K562 (cell line): ENCODE measurements around the gene CEP350. TPM values are rescaled to one million over a fixed set of nuclear protein-coding genes. Genes with fewer than 3 reads are reported as not detected.

Source experiments
- FIP1L1 ChIP-seq: fragments of 200-400 bp; formaldehyde crosslinking; IDR thresholded peaks from 2 replicates; pipeline ENCODE4 v1.6.1; 2018; ENCODE audit warnings: mild to moderate bottlenecking, low read depth, low read length; ENCODE audit not compliant: poor library complexity, severe bottlenecking
- HNRNPH1 ChIP-seq: fragments of 200-400 bp; formaldehyde crosslinking; optimal IDR thresholded peaks from 2 replicates; pipeline ENCODE3; 2017; ENCODE audit warnings: low read depth, mild to moderate bottlenecking, low read length, moderate library complexity
- MBD1 ChIP-seq: fragments of 250-450 bp; sonication (Bioruptor Pico); IDR thresholded peaks from 2 replicates; pipeline ENCODE4 v1.8.0; 2022; ENCODE audit warnings: inconsistent platforms
- TRIM25 ChIP-seq: fragments of 450-650 bp; IDR thresholded peaks from 2 replicates; pipeline ENCODE4 v1.7.0; 2016; ENCODE audit warnings: borderline replicate concordance
- ZBTB8A ChIP-seq: fragments of 450-650 bp; IDR thresholded peaks from 2 replicates; pipeline ENCODE4 v1.6.1; 2018; ENCODE audit warnings: mild to moderate bottlenecking, moderate library complexity; ENCODE audit not compliant: partially characterized antibody
- polyA plus RNA-seq, 8 experiments: library from polyadenylated mRNA; depleted of rRNA in 4 of 8; stranded (reverse) in 5 of 8; unstranded in 3 of 8; fragments of >200 nt; fragmentation: Nextera tagmentation in 2 of 8; fragmentation: Illumina TruSeq in 1 of 8; extraction: Ambion mirVana in 2 of 8; extraction: Trizol in 1 of 8; gene quantifications; 2 replicates each; pipeline versions ENCODE4 v1.2.1 to v1.2.3, GENCODE V29; 2011 to 2014; ENCODE audit warnings: inconsistent platforms in 1 of 8, missing spikeins in 1 of 8
- total RNA-seq, 7 experiments: library from RNA; depleted of rRNA in 6 of 7; stranded (reverse); fragments of >200 nt in 6 of 7; fragmentation: Illumina TruSeq in 2 of 7; extraction: Trizol in 2 of 7; gene quantifications; 2 replicates each; pipeline versions ENCODE4 v1.2.1 to v1.2.3, GENCODE V29; 2011 to 2021; ENCODE audit warnings: low replicate concordance in 1 of 7
- TF ChIP-seq, protein P1 (sequence below): fragments of 250-450 bp; sonication (Bioruptor Pico); IDR thresholded peaks from 2 replicates; pipeline ENCODE4 v1.8.0; 2021; ENCODE audit warnings: borderline replicate concordance, mild to moderate bottlenecking, moderate library complexity; ENCODE audit not compliant: poor library complexity, severe bottlenecking
- TF ChIP-seq, protein P2 (sequence below): fragments of 450-650 bp; IDR thresholded peaks from 2 replicates; pipeline ENCODE4 v1.6.1; 2018; ENCODE audit warnings: mild to moderate bottlenecking, low read depth; ENCODE audit not compliant: partially characterized antibody
- TF ChIP-seq, protein P3 (sequence below): fragments of 450-650 bp; IDR thresholded peaks from 2 replicates; pipeline ENCODE4 v1.6.1; 2016; ENCODE audit warnings: antibody characterized with exemption

The CEP350 gene
- total and polyA plus RNA-seq, 9 of the 15 experiments (the other 6 are each of a cell fraction or from before 2014, with no cell fraction given), result 8.3 to 64.3 (median 28.0) TPM

DNA sequence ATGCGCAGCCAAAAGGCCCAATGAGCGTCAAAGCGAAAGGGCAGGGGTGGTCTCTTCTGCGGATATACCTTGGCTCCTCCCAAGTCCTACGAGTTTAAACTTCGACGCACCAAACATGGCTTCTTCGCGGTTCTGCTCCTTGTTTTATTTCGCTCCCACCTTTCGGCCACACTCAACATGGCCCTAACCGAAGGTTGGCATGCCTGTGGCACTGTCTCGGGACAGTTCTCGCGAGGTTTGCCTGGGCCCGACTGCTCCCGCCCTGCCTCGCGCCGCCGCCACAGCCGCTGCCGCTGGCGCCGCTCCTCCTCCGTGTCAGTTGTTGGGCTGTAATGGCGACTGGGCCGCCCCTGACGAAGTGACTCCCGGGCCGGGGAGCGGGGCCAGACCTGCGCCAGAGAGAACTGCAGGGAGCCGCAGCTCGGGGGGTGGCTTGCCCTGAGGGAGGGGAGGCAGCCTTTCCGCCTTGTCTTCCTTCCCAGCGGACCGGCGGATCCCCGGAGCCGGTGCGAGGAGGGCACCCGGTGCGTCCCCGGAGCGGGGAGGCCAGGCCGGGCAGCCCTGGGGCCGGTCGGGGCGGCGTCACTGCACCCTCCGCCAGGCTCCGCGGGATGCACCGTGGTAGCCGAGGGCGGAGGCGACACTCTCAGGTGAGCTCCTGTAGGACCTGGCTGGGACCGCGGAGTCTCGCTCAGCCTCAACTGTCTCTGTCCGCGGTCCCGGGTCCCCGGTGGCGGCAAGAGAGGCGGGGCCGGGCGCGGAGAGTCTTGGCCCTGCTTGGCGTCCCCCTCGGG, at the start of gene CEP350 (continued):
- TF ChIP-seq, protein P1, sequence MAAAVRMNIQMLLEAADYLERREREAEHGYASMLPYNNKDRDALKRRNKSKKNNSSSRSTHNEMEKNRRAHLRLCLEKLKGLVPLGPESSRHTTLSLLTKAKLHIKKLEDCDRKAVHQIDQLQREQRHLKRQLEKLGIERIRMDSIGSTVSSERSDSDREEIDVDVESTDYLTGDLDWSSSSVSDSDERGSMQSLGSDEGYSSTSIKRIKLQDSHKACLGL (CRISPR knock-in tag), result no peak
- TF ChIP-seq FIP1L1 (peak; percentile 85), TRIM25 (no peak), ZBTB8A (no peak), HNRNPH1 (no peak), MBD1 (CRISPR knock-in tag) (no peak)
- TF ChIP-seq, protein P2, sequence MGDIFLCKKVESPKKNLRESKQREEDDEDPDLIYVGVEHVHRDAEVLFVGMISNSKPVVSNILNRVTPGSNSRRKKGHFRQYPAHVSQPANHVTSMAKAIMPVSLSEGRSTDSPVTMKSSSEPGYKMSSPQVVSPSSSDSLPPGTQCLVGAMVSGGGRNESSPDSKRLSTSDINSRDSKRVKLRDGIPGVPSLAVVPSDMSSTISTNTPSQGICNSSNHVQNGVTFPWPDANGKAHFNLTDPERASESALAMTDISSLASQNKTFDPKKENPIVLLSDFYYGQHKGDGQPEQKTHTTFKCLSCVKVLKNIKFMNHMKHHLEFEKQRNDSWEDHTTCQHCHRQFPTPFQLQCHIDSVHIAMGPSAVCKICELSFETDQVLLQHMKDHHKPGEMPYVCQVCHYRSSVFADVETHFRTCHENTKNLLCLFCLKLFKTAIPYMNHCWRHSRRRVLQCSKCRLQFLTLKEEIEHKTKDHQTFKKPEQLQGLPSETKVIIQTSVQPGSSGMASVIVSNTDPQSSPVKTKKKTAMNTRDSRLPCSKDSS, result no peak
- TF ChIP-seq, protein P3, sequence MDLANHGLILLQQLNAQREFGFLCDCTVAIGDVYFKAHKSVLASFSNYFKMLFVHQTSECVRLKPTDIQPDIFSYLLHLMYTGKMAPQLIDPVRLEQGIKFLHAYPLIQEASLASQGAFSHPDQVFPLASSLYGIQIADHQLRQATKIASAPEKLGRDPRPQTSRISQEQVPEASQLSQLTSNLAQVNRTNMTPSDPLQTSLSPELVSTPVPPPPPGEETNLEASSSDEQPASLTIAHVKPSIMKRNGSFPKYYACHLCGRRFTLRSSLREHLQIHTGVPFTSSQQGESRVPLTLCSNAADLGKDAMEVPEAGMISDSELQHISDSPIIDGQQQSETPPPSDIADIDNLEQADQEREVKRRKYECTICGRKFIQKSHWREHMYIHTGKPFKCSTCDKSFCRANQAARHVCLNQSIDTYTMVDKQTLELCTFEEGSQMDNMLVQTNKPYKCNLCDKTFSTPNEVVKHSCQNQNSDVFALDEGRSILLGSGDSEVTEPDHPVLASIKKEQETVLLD, result no peak
